PC-3 (cell line): ENCODE measurements around the gene TNP1.

Source experiments
- CTCF ChIP-seq: fragments of 300-600 bp; sonication (generic); conservative IDR thresholded peaks from 2 replicates; pipeline ENCODE4 v1.5.1; 2017; ENCODE audit warnings: antibody characterized with exemption, low read depth, mild to moderate bottlenecking, low read length
- EZH2 ChIP-seq: fragments of 300-600 bp; sonication (generic); IDR thresholded peaks from one replicate; pipeline ENCODE4 v1.6.1; 2017; ENCODE audit warnings: antibody characterized with exemption, mild to moderate bottlenecking, low read length; ENCODE audit not compliant: unreplicated experiment

- no peak for TF ChIP-seq CTCF
- no peak for TF ChIP-seq EZH2
Measured at GRCh38 chr2:216810399-216811160, 49.3 kb downstream of the TNP1 start.
